MM.1S (cell line): ENCODE measurements around the gene RGL3.

Experiments used
- DNase-seq: peaks from one replicate; pipeline ENCODE4 v3.0.0-alpha.2; 2015
- H2AFZ ChIP-seq: fragments of 300-600 bp; sonication (generic); 2 replicates; pipeline ENCODE4 v1.6.0; 2016; ENCODE audit warnings: antibody characterized with exemption, low read length
- H3F3A ChIP-seq: fragments of 300-600 bp; sonication (generic); 2 replicates; pipeline ENCODE4 v1.6.1; 2016; ENCODE audit warnings: mild to moderate bottlenecking, antibody characterized with exemption, low read length, moderate library complexity, mixed read lengths; ENCODE audit not compliant: insufficient read depth
- H3K27ac ChIP-seq: fragments of 300-600 bp; sonication (generic); 2 replicates; pipeline ENCODE4 v1.5.1; 2016; ENCODE audit warnings: mild to moderate bottlenecking, low read length
- H3K27me3 ChIP-seq: fragments of 300-600 bp; sonication (generic); replicated peaks from 2 replicates; pipeline ENCODE4 v1.6.0; 2016; ENCODE audit warnings: low read length; ENCODE audit not compliant: insufficient read depth
- H3K36me3 ChIP-seq: fragments of 300-600 bp; sonication (generic); replicated peaks from 2 replicates; pipeline ENCODE4 v1.6.1; 2016; ENCODE audit warnings: mild to moderate bottlenecking, low read length, mixed read lengths; ENCODE audit not compliant: insufficient read depth
- H3K4me1 ChIP-seq: fragments of 300-600 bp; sonication (generic); 2 replicates; pipeline ENCODE4 v1.6.1; 2016; ENCODE audit warnings: low read length, mixed read lengths
- H3K4me2 ChIP-seq: fragments of 300-600 bp; sonication (generic); 2 replicates; pipeline ENCODE4 v1.6.0; 2016; ENCODE audit warnings: low read depth, low read length
- H3K4me3 ChIP-seq: fragments of 300-600 bp; sonication (generic); 2 replicates; pipeline ENCODE4 v1.5.1; 2016; ENCODE audit warnings: low read length, mixed read lengths
- H3K79me2 ChIP-seq: fragments of 300-600 bp; sonication (generic); 2 replicates; pipeline ENCODE4 v1.6.1; 2016; ENCODE audit warnings: mixed run types, low read length, mixed read lengths
- H3K9ac ChIP-seq: fragments of 300-600 bp; sonication (generic); 2 replicates; pipeline ENCODE4 v1.6.1; 2016; ENCODE audit warnings: low read length, mixed read lengths
- H3K9me2 ChIP-seq: fragments of 300-600 bp; sonication (generic); replicated peaks from 2 replicates; pipeline ENCODE4 v1.6.1; 2016; ENCODE audit warnings: mild to moderate bottlenecking, low read length, mixed read lengths; ENCODE audit not compliant: insufficient read depth
- H3K9me3 ChIP-seq: fragments of 300-600 bp; sonication (generic); replicated peaks from 2 replicates; pipeline ENCODE4 v1.6.1; 2016; ENCODE audit warnings: mild to moderate bottlenecking, low read length, mixed read lengths; ENCODE audit not compliant: insufficient read depth
- H4K20me1 ChIP-seq: fragments of 300-600 bp; sonication (generic); 2 replicates; pipeline ENCODE4 v1.6.1; 2016; ENCODE audit warnings: mild to moderate bottlenecking, low read length, moderate library complexity, mixed read lengths; ENCODE audit not compliant: insufficient read depth
- CTCF ChIP-seq: fragments of 300-600 bp; sonication (generic); IDR thresholded peaks from 2 replicates; pipeline ENCODE4 v1.5.1; 2016; ENCODE audit warnings: antibody characterized with exemption, low read length, mixed read lengths
- EZH2 ChIP-seq: fragments of 300-600 bp; sonication (generic); optimal IDR thresholded peaks from 2 replicates; pipeline ENCODE3; 2017; ENCODE audit warnings: low read depth, mild to moderate bottlenecking, antibody characterized with exemption, low read length, mixed read lengths
- EZH2phosphoT487 ChIP-seq: fragments of 300-600 bp; sonication (generic); IDR thresholded peaks from 2 replicates; pipeline ENCODE4 v1.6.1; 2018; ENCODE audit warnings: antibody characterized with exemption, low read length

The RGL3 gene

GRCh38 chr19:11378319-11379189 is 40.6 kb downstream of the RGL3 start:
- Histone ChIP-seq H3K36me3 (no peaks in the 10 kb centered on the region), H3K9ac (no peak overlapping the region), H3F3A (peaks cover 20% of the 10 kb centered on the region; the same call in 1 of the 2 replicates), H3K79me2 (peaks cover 16% of the 10 kb centered on the region), H3K4me3 (no peak overlapping the region), H3K27me3 (peaks cover 9% of the 10 kb centered on the region), H3K9me2 (no peaks in the 10 kb centered on the region), H3K4me1 (peaks cover 30% of the 10 kb centered on the region), H2AFZ (no peak overlapping the region), H3K4me2 (no peak overlapping the region), H3K27ac (no peak overlapping the region), H3K9me3 (no peaks in the 10 kb centered on the region), H4K20me1 (no peaks in the 10 kb centered on the region)
- TF ChIP-seq CTCF (peak; percentile 46), EZH2phosphoT487 (no peak)
- DNase-seq: no peak

GRCh38 chr19:11377756-11378155 is 41.4 kb downstream of the RGL3 start:
- no peak overlapping the region for H3K4me3 ChIP-seq
- H4K20me1 ChIP-seq: no peaks in the 10 kb centered on the region
- no peak overlapping the region for H3K27ac ChIP-seq
- peaks cover 26% of the 10 kb centered on the region for H3K4me1 ChIP-seq
- H3K36me3 ChIP-seq: no peaks in the 10 kb centered on the region
- H3K9ac ChIP-seq: no peak overlapping the region
- peaks cover under 1% of the 10 kb centered on the region for H3K27me3 ChIP-seq
- no peaks in the 10 kb centered on the region for H3K9me2 ChIP-seq
- peaks cover 20% of the 10 kb centered on the region; the same call in 1 of the 2 replicates for H3F3A ChIP-seq
- H2AFZ ChIP-seq: no peak overlapping the region
- peaks cover 16% of the 10 kb centered on the region for H3K79me2 ChIP-seq
- no peak overlapping the region for H3K4me2 ChIP-seq
- no peaks in the 10 kb centered on the region for H3K9me3 ChIP-seq
- TF ChIP-seq CTCF (no peak), EZH2phosphoT487 (no peak), EZH2 (no peak)
- DNase-seq: no peak

- Histone ChIP-seq H4K20me1 (no peaks in the 10 kb centered on the region), H3K27ac (no peak overlapping the region), H3K4me2 (peak overlapping the region; percentile 3; the same call in 1 of the 2 replicates), H3F3A (peaks cover 20% of the 10 kb centered on the region; the same call in 1 of the 2 replicates), H3K4me1 (peaks cover 26% of the 10 kb centered on the region), H3K27me3 (no peaks in the 10 kb centered on the region), H3K9me2 (no peaks in the 10 kb centered on the region), H3K9ac (no peak overlapping the region), H2AFZ (peak overlapping the region; percentile 66), H3K4me3 (no peak overlapping the region), H3K9me3 (no peaks in the 10 kb centered on the region), H3K79me2 (peaks cover 16% of the 10 kb centered on the region), H3K36me3 (no peaks in the 10 kb centered on the region)
- TF ChIP-seq EZH2 (no peak), CTCF (no peak), EZH2phosphoT487 (no peak)
- DNase-seq: no peak
Observed at GRCh38 chr19:11377237-11377636, 41.9 kb downstream of the RGL3 start.
